Spinal cord (tissue), 10 donors: ENCODE data around the gene ARFGEF2. TPM values are rescaled to one million over a fixed set of nuclear protein-coding genes. Genes with fewer than 3 reads are reported as not detected.

Experiments used
- DNase-seq, 6 donors: peaks; one replicate each; pipeline versions ENCODE4 v3.0.0 to v3.0.0-alpha.2; 2013 to 2015; ENCODE audit warnings: low spot score in 6 of 6, low read depth in 4 of 6
- H3K27ac ChIP-seq: one replicate; pipeline ENCODE4 v1.5.1; 2013; ENCODE audit warnings: low read depth, low read length, control low read depth
- H3K27me3 ChIP-seq: one replicate; pipeline ENCODE4 v1.6.1; 2013; ENCODE audit warnings: low read length; ENCODE audit not compliant: control insufficient read depth, insufficient read depth
- H3K36me3 ChIP-seq: one replicate; pipeline ENCODE4 v1.6.1; 2013; ENCODE audit warnings: low read length; ENCODE audit not compliant: control insufficient read depth, insufficient read depth
- H3K4me1 ChIP-seq: one replicate; pipeline ENCODE4 v1.6.1; 2013; ENCODE audit warnings: low read length; ENCODE audit not compliant: control insufficient read depth, insufficient read depth
- H3K4me3 ChIP-seq: one replicate; pipeline ENCODE4 v1.5.1; 2013; ENCODE audit warnings: low read depth, low read length, control low read depth
- H3K9me3 ChIP-seq: one replicate; pipeline ENCODE4 v1.6.1; 2013; ENCODE audit warnings: low read length; ENCODE audit not compliant: control insufficient read depth, insufficient read depth
- WGBS: methylation state at CpG from one replicate; pipeline ENCODE4 v1.1.5; 2013; ENCODE audit warnings: missing lambda C conversion rate; ENCODE audit not compliant: insufficient coverage; 5-methylcytosine and 5-hydroxymethylcytosine counted together
- polyA plus RNA-seq, 2 donors: library from polyadenylated mRNA; unstranded; fragments of 120-200 nt; gene quantifications; one replicate each; pipeline ENCODE4 v1.2.1, GENCODE V29; 2013; ENCODE audit not compliant: insufficient read length in 2 of 2
- total RNA-seq, 2 donors: library from RNA; depleted of rRNA in 1 of 2; stranded (reverse); fragments of 120-200 nt in 1 of 2; fragments of >200 nt in 1 of 2; gene quantifications; one replicate each; pipeline versions ENCODE4 v1.2.3 to v1.2.4, GENCODE V29; 2013 to 2014
- donor health status: healthy.

Gene ARFGEF2
- total and polyA plus RNA-seq, 4 donors = 13.5 to 45.1 (median 20.4) TPM

GRCh38 chr20:48909910-48910309, 11.6 kb upstream of the ARFGEF2 start:
- H3K9me3 ChIP-seq = no peaks in the 10 kb centered on the region
- no peaks in the 10 kb centered on the region for H3K4me1 ChIP-seq
- WGBS = 96% methylated on average over 2 of the region's 2 CpGs

GRCh38 chr20:48910347-48910781, 11.1 kb upstream of the ARFGEF2 start:
- H3K9me3 ChIP-seq = no peaks in the 10 kb centered on the region
- 56% methylated on average over 3 of the region's 7 CpGs for WGBS
- no peaks in the 10 kb centered on the region for H3K4me1 ChIP-seq
- H3K36me3 ChIP-seq = no peaks in the 10 kb centered on the region
- no peak overlapping the region for H3K4me3 ChIP-seq
- H3K27me3 ChIP-seq = no peaks in the 10 kb centered on the region
- H3K27ac ChIP-seq = no peak overlapping the region
- no peak for DNase-seq

More at GRCh38 chr20:48909910-48910309, 11.6 kb upstream of the ARFGEF2 start:
- H3K27me3 ChIP-seq = no peaks in the 10 kb centered on the region
- H3K36me3 ChIP-seq = no peaks in the 10 kb centered on the region
- no peak for DNase-seq
- no peak overlapping the region for H3K4me3 ChIP-seq
- H3K27ac ChIP-seq = no peak overlapping the region

GRCh38 chr20:48912065-48912464, 9.4 kb upstream of the ARFGEF2 start:
- WGBS = 68% methylated on average over 4 of the region's 4 CpGs
- Histone ChIP-seq H3K36me3 (no peaks in the 10 kb centered on the region), H3K9me3 (no peaks in the 10 kb centered on the region), H3K4me1 (no peaks in the 10 kb centered on the region), H3K27me3 (no peaks in the 10 kb centered on the region), H3K4me3 (no peak overlapping the region), H3K27ac (no peak overlapping the region)
- DNase-seq = no peak

- peaks cover 6% of the 10 kb centered on the region for H3K4me1 ChIP-seq
- H3K36me3 ChIP-seq = no peaks in the 10 kb centered on the region
- H3K27ac ChIP-seq = no peak overlapping the region
- no peak overlapping the region for H3K4me3 ChIP-seq
- no peak for DNase-seq
- no peaks in the 10 kb centered on the region for H3K9me3 ChIP-seq
- no CpG with 5 or more reads among the region's 1 CpG for WGBS
- no peaks in the 10 kb centered on the region for H3K27me3 ChIP-seq
Observed at GRCh38 chr20:48916699-48917098, 4.8 kb upstream of the ARFGEF2 start.

GRCh38 chr20:48919336-48919881, 2.1 kb upstream of the ARFGEF2 start:
- no peak overlapping the region for H3K4me3 ChIP-seq
- no peaks in the 10 kb centered on the region for H3K36me3 ChIP-seq
- H3K9me3 ChIP-seq = no peaks in the 10 kb centered on the region
- H3K4me1 ChIP-seq = peaks cover 13% of the 10 kb centered on the region
- H3K27ac ChIP-seq = no peak overlapping the region
- DNase-seq = no peak
- 80% methylated on average over 5 of the region's 6 CpGs for WGBS
- no peaks in the 10 kb centered on the region for H3K27me3 ChIP-seq

- H3K4me3 ChIP-seq = no peak overlapping the region
- H3K27me3 ChIP-seq = no peaks in the 10 kb centered on the region
- H3K9me3 ChIP-seq = no peaks in the 10 kb centered on the region
- peaks cover 13% of the 10 kb centered on the region for H3K4me1 ChIP-seq
- H3K27ac ChIP-seq = no peak overlapping the region
- 66% methylated on average over 4 of the region's 5 CpGs for whole genome bisulfite sequencing
- DNase-seq = no peak
- H3K36me3 ChIP-seq = no peaks in the 10 kb centered on the region
Observed at GRCh38 chr20:48919882-48920526, 1.5 kb upstream of the ARFGEF2 start.

- peaks cover 13% of the 10 kb centered on the region for H3K4me1 ChIP-seq
- H3K4me3 ChIP-seq = peak overlapping the region; percentile 87
- H3K27me3 ChIP-seq = no peaks in the 10 kb centered on the region
- peak overlapping the region; percentile 87 for H3K27ac ChIP-seq
- no peaks in the 10 kb centered on the region for H3K9me3 ChIP-seq
- no peak for DNase-seq
- 13% methylated on average over 6 of the region's 10 CpGs for WGBS
- no peaks in the 10 kb centered on the region for H3K36me3 ChIP-seq
Observed at GRCh38 chr20:48920527-48921167, 864 bp upstream of the ARFGEF2 start.

- Histone ChIP-seq H3K27ac (no peak overlapping the region), H3K4me1 (peaks cover 13% of the 10 kb centered on the region), H3K4me3 (peak overlapping the region; percentile 87), H3K9me3 (no peaks in the 10 kb centered on the region), H3K27me3 (no peaks in the 10 kb centered on the region), H3K36me3 (no peaks in the 10 kb centered on the region)
- WGBS = 0% methylated on average over 26 of the region's 34 CpGs
- no peak for DNase-seq
Observed at GRCh38 chr20:48921883-48922820, 641 bp downstream of the ARFGEF2 start.

GRCh38 chr20:48923149-48923718, 1.7 kb downstream of the ARFGEF2 start:
- H3K4me3 ChIP-seq = no peak overlapping the region
- no peaks in the 10 kb centered on the region for H3K36me3 ChIP-seq
- no CpG with 5 or more reads among the region's 4 CpGs for WGBS
- no peak overlapping the region for H3K27ac ChIP-seq
- H3K4me1 ChIP-seq = peaks cover 16% of the 10 kb centered on the region
- H3K9me3 ChIP-seq = no peaks in the 10 kb centered on the region
- no peak for DNase-seq
- H3K27me3 ChIP-seq = no peaks in the 10 kb centered on the region
